GM12865 (cell line): Measurements from ENCODE around the gene CEP192.
"Not testable (repeated sequence)": the region's sequence is repeated elsewhere in the genome, so short reads cannot be mapped to it uniquely, and the experiment has no call there.

Experiments used
- DNase-seq: peaks from one replicate; pipeline ENCODE4 v3.0.0; 2010; ENCODE audit warnings: low read depth
- H3K4me3 ChIP-seq: 2 replicates; pipeline ENCODE4 v1.5.1; 2011; ENCODE audit warnings: mild to moderate bottlenecking, low read depth, low read length, control low read depth
- TF ChIP-seq, protein P1 (sequence below): IDR thresholded peaks from 2 replicates; pipeline ENCODE4 v1.5.1; 2011; ENCODE audit warnings: low read length, control low read depth, low read depth, inconsistent platforms; ENCODE audit not compliant: insufficient read depth; ENCODE audit errors: missing control alignments

CEP192 gene

GRCh38 chr18:12995424-12995823, 4.3 kb downstream of the CEP192 start:
- DNase-seq: no peak
- TF ChIP-seq, protein P1, sequence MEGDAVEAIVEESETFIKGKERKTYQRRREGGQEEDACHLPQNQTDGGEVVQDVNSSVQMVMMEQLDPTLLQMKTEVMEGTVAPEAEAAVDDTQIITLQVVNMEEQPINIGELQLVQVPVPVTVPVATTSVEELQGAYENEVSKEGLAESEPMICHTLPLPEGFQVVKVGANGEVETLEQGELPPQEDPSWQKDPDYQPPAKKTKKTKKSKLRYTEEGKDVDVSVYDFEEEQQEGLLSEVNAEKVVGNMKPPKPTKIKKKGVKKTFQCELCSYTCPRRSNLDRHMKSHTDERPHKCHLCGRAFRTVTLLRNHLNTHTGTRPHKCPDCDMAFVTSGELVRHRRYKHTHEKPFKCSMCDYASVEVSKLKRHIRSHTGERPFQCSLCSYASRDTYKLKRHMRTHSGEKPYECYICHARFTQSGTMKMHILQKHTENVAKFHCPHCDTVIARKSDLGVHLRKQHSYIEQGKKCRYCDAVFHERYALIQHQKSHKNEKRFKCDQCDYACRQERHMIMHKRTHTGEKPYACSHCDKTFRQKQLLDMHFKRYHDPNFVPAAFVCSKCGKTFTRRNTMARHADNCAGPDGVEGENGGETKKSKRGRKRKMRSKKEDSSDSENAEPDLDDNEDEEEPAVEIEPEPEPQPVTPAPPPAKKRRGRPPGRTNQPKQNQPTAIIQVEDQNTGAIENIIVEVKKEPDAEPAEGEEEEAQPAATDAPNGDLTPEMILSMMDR: no peak
- no peak overlapping the region for H3K4me3 ChIP-seq

GRCh38 chr18:12995952-12996477, 4.9 kb downstream of the CEP192 start:
- peak; percentile 44 for DNase-seq
- TF ChIP-seq, protein P1: no peak
- no peak overlapping the region for H3K4me3 ChIP-seq

- TF ChIP-seq, protein P1: no peak
- no peak for DNase-seq
Measured at GRCh38 chr18:12996661-12997292, 5.6 kb downstream of the CEP192 start.

GRCh38 chr18:12997330-12997729, 6.2 kb downstream of the CEP192 start:
- not testable (repeated sequence) for DNase-seq

More at GRCh38 chr18:12996661-12997292, 5.6 kb downstream of the CEP192 start:
- H3K4me3 ChIP-seq: no peak overlapping the region

GRCh38 chr18:12998332-12999060, 7.3 kb downstream of the CEP192 start:
- TF ChIP-seq, protein P1: no peak
- H3K4me3 ChIP-seq: peak overlapping the region; percentile 33

More at GRCh38 chr18:12997330-12997729, 6.2 kb downstream of the CEP192 start:
- H3K4me3 ChIP-seq: not testable (repeated sequence)

GRCh38 chr18:13003466-13003896, 12.3 kb downstream of the CEP192 start:
- TF ChIP-seq, protein P1: peak; percentile 47
- no peak overlapping the region for H3K4me3 ChIP-seq
- DNase-seq: peak; percentile 54

More at GRCh38 chr18:12998332-12999060, 7.3 kb downstream of the CEP192 start:
- peak; percentile 73 for DNase-seq

DNA sequence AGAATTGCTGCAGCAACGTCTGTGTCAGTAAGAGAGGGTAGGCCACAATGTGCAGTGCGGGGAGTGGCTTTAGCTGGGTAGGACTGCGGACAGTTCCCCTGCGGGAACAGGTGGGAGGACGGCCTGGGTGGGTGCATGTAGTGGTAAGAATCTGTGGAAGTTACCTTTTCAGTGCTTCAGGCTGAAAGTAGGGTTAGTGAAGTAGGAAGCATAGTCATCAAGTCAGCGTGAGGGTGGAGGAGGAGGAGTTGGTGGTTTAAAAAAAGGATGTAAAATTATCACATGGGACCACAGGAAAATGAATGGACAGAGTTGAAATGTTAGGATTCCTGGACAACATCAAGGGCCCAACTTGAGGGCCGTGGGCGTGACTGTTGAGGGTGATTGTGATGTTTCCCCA, 13.2 kb downstream of the CEP192 start:
- no peak overlapping the region for H3K4me3 ChIP-seq
- TF ChIP-seq, protein P1: no peak

More for the DNA sequence above, 13.2 kb downstream of the CEP192 start:
- no peak for DNase-seq
